LNCaP clone FGC (cell line): Measurements from ENCODE around the gene CCDC57.

ENCODE experiments used
- DNase-seq: peaks from one replicate; pipeline ENCODE4 v3.0.0-alpha.2; 2011; ENCODE audit warnings: low read depth
- H3K4me3 ChIP-seq: 2 replicates; pipeline ENCODE4 v1.5.1; 2011; ENCODE audit warnings: mild to moderate bottlenecking, low read depth, low read length, control low read depth
- TF ChIP-seq, protein P1 (sequence below): IDR thresholded peaks from 2 replicates; pipeline ENCODE4 v1.5.1; 2012; ENCODE audit warnings: mild to moderate bottlenecking; ENCODE audit not compliant: control insufficient read depth, insufficient read depth; ENCODE audit errors: extremely low read depth

CCDC57 gene

DNA sequence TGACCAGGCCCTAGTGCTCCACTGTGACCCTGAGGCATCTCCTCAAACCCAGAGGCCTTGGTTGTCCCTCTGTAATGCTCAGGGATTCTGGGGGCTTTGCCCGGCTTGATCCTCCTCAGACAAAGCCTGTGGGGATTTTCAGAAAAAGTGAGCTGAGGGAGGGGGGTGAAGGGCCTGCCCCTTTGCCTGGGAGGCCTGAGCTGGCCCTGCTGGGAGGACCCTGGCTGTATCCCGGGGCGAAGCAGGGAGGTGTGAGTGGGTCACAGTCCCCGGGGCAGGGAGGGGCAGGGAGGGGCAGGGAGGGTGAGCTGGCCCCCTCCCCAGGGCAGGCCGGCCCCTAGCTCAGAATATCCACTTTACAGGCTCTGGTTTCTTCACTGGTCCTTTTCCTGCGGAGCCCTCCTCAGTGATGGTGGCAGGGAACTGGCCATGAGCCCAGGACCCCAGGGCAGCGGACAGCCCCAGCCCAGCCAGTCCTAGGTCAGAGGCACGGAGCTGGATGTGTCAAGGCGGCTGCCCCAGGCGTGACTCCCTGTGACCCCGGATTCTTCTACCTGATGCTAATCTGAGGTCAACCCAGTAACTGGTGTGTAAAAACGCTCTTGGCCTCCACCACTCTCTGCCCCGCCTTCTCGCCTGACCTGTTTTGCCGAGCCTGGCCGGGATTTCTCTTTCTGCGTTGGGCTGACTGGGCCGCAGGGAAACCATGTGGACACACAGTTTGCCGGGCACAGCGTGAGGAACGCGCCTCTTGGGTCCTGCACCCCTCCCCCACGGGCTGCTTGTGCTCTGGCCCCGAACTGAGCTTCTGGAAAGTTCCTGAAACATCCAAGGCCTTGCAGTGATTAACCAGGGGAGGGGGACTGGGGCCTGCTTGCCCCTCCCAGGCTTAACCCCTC, 108.8 kb downstream of the CCDC57 start:
- peak; percentile 95 for DNase-seq
- TF ChIP-seq, protein P1, sequence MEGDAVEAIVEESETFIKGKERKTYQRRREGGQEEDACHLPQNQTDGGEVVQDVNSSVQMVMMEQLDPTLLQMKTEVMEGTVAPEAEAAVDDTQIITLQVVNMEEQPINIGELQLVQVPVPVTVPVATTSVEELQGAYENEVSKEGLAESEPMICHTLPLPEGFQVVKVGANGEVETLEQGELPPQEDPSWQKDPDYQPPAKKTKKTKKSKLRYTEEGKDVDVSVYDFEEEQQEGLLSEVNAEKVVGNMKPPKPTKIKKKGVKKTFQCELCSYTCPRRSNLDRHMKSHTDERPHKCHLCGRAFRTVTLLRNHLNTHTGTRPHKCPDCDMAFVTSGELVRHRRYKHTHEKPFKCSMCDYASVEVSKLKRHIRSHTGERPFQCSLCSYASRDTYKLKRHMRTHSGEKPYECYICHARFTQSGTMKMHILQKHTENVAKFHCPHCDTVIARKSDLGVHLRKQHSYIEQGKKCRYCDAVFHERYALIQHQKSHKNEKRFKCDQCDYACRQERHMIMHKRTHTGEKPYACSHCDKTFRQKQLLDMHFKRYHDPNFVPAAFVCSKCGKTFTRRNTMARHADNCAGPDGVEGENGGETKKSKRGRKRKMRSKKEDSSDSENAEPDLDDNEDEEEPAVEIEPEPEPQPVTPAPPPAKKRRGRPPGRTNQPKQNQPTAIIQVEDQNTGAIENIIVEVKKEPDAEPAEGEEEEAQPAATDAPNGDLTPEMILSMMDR, result no peak
- no peak overlapping the region for H3K4me3 ChIP-seq

DNA sequence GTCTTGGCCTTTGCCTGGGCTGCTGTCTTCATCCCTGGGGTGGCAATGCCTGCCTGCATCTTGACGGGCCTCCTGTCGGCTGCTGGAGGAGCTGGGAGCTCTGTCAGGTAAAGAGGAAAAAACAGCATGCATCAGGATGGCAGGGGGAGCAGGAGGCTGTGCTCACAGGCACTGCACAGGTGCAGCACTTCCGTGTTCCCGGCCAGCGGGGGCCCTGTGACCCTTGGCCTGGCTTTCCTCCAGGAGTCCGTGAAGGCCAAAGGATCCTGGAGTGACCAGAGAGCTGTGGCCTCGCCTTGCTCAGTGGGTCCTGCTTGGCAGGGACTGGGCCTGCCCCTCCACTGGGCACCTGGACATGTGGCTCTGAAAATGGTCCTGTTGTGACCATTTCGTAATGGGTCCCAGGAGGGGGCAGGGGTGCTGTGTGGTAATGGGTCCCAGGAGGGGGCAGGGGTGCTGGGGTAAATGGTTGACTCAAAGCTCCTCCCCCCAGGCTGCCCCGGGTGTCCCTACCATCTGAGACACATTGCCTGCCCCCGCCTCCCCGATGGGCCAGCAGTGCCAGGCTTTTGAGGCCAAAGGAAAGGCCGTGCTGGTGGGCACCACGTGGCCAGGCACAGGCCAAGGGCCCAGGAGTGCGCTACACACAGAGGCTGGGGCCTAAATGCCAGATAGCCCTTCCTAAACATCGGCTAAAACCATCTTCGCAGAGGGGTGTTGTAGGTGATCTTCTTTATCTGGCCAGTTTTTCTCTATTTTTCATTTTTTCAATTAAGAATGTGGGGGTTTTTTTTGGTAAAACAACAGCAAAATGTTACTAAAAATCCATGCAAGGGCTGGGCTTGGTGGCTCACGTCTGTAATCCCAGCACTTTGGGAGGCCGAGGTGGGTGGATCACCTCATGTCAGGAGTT, 110.6 kb downstream of the CCDC57 start:
- TF ChIP-seq, protein P1, result peak; percentile 1; the same call in 1 of the 2 replicates
- H3K4me3 ChIP-seq, result no peak overlapping the region
- peak; percentile 46 for DNase-seq

DNA sequence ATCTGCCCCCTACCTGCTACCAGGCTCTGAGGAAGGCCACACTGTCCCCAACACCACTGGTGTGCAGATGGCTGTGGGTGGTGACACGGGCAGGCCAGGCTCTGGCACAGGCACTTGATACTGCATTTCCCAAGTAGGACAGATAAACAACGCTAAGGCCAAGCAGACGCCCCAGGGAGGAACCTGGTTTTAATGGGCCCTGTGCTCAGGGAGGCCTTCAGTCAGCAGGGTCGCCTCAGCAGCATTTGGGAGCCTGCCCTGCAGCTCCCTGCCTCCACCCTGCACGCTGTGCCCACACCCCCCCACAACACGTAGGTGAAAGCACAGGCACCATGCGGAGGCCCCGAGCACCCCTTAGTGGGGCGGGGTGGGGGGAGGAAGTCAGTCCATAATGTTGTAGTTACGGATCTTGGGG, 111.3 kb downstream of the CCDC57 start:
- peak; percentile 66 for DNase-seq
- H3K4me3 ChIP-seq, result no peak overlapping the region
- TF ChIP-seq, protein P1, result no peak

DNA sequence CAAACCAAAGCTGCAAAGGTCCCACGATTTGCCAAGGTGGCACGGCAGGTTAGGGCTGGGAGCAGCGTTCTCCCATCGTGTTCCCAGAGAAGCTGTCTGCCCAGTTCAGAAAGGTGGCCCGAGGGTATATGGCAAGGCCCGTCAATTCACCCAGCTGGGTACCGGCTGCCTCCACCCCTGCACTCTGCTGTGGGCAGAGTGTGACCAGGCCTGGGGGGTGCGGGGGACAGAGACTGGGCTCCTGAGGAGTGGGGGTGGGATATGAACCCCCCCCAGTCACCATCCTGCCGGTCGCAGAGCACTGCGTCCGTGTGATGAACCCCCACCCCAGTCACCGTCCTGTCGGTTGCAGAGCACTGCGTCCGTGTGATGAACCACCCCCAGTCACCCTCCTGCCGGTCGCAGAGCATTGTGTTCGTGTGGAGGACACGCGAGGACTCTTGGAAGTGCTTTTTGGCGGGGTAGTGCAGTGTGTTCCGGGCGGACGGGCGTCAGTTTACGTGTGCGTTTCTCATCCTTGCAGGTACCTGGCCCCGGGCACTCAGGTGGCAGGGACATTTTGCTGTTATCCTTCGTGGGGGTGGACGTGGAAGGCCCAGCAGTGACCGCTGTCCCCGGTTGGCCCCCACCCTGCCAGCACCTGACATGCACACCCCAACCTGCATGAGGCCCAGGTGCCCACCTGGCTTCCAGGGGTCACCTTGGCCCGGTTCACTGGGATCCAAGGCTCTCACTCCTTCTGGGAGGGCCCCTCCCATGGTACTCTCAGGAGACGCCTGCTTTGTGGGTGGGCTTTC, 111.9 kb downstream of the CCDC57 start:
- DNase-seq, result peak; percentile 37
- H3K4me3 ChIP-seq, result no peak overlapping the region
- TF ChIP-seq, protein P1, result no peak

DNA sequence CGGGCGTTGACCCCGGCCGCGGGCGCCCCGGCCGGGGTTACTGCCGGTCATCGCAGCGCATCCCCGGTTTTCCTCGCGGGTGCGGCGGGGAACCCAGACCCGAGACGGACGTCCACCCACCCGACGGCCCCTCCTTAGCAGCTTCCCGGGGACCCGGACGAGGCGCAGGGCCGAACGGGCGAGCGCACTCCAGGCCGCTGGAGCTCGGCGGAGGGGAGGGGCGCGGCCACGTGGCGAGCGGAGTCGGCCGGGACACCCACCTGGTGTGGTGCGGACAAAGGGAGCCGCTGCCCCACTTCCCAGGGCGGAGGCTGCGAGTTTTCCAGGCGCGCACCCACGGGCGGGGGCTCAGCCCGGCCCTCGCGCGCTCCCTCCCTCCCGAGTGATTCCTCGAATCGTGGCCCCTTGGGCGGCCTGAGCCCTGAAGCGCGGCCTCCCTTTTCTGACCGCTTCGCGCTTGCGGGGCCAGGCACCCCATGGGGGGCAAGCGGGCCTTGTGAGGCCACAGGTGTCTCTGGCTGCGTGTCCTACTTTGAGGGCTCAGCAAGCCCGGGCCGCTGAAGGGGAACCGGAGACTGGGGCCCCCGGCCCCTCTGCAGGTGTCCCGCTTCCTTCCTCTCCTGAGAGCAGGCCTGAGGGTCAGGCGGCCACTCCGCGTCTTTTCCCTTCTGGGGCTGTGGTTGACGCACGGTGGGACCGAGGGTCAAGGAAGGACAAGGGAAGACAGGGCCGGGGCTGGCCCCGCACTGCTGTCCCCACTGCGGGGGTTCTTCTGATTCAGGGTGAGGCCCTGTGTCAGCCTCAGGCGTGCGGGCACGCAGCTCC, 113.5 kb downstream of the CCDC57 start:
- DNase-seq, result no peak
- TF ChIP-seq, protein P1, result no peak
- H3K4me3 ChIP-seq, result peak overlapping the region; percentile 55
